RWPE2 (cell line): ENCODE measurements around the gene EGFL7.

Experiments
- ATAC-seq: fragments of 200-7000 bp; cut with Tn5 transposase; 3 replicates; pipeline ENCODE4 v1.9.1; 2021; ENCODE audit warnings: low read depth
- DNase-seq: peaks from one replicate; pipeline ENCODE4 v3.0.0-alpha.2; 2020; ENCODE audit warnings: low spot score
- H3K27ac ChIP-seq: fragments of 450-650 bp; 2 replicates; pipeline ENCODE4 v1.5.1; 2017; ENCODE audit warnings: mild to moderate bottlenecking; ENCODE audit not compliant: poor library complexity, severe bottlenecking
- H3K27me3 ChIP-seq: fragments of 250-450 bp; sonication (Bioruptor Pico); 2 replicates; pipeline ENCODE4 v1.5.1; 2021; ENCODE audit warnings: mild to moderate bottlenecking, moderate library complexity; ENCODE audit not compliant: insufficient read depth, poor library complexity, severe bottlenecking
- H3K36me3 ChIP-seq: fragments of 250-450 bp; sonication (Bioruptor Pico); 2 replicates; pipeline ENCODE4 v1.5.1; 2020; ENCODE audit warnings: low read depth, mild to moderate bottlenecking, moderate library complexity
- H3K4me1 ChIP-seq: fragments of 250-450 bp; sonication (Bioruptor Pico); 2 replicates; pipeline ENCODE4 v1.5.1; 2021; ENCODE audit warnings: mild to moderate bottlenecking, moderate library complexity; ENCODE audit not compliant: insufficient read depth, poor library complexity, severe bottlenecking
- H3K4me3 ChIP-seq: fragments of 250-450 bp; sonication (Bioruptor Pico); 2 replicates; pipeline ENCODE4 v1.5.1; 2021; ENCODE audit warnings: mild to moderate bottlenecking, moderate library complexity; ENCODE audit not compliant: severe bottlenecking
- H3K9me3 ChIP-seq: fragments of 250-450 bp; sonication (Bioruptor Pico); 2 replicates; pipeline ENCODE4 v1.5.1; 2021; ENCODE audit warnings: mild to moderate bottlenecking, moderate library complexity; ENCODE audit not compliant: severe bottlenecking
- TF ChIP-seq, protein P1 (sequence below): fragments of 450-650 bp; IDR thresholded peaks from one replicate; pipeline ENCODE4 v1.5.1; 2017; ENCODE audit warnings: mild to moderate bottlenecking, moderate library complexity; ENCODE audit not compliant: poor library complexity, severe bottlenecking

Gene EGFL7

DNA sequence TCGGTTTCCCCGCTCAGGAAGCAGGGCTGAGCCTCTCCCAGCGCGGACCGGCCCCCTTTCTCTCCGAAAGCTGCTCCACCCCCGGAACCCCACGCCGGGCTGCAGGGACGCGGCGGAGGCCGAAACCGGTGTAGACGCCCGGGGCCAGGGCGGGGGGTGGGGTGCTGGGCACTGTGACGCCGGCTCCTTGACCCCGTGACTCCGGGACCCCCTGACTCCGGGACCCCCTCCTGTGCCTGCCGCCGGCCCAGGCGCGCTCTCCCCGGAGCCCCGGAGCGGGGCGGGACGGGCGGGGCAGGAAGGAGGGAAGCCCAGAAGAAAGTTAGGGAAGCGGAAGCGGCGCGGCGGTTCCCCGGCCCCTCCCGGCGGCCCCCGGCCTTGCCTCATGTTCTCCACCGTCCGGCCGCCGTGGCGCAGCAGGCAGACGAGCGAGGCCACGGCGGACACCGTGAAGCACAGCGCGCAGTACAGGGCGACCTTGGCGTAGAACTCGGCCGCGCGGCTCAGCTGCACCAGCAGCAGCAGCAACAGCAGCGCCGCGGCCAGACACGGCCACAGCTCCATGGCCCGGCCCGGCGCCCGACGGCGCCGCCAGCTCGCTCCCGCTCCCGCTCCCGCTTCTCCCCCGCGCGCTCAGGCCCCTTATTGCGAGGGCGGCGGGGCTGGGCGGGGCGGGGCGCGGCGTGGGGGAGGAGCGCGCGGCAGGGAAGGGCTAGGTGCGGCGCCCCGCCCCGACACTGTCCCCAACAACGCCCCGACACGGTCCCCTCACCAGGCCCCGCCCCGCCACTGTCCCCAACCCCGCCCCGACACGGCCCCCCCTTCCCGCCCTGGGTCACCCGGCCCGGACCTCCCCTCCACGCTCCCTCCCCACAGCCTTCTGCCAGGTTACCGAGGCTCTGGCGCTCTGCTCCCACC is 24.3 kb downstream of the EGFL7 start, which contains the start of gene AGPAT2:
AGPAT2 (minus strand) TSS at position 664 of the 918 bp plus-strand sequence; CDS start at position 564, 100 bp downstream.
- peaks cover 3% of the 10 kb centered on the region for H3K4me1 ChIP-seq
- peak within 1 kb of the TSS; percentile 36 for H3K27ac ChIP-seq
- H3K27me3 ChIP-seq = no peaks in the 10 kb centered on the region
- no peaks in the 10 kb centered on the region for H3K9me3 ChIP-seq
- no peaks in the 10 kb centered on the region for H3K36me3 ChIP-seq
- H3K4me3 ChIP-seq = peak within 1 kb of the TSS; percentile 69
- DNase-seq (no peak), ATAC-seq (peak; percentile 54)
- TF ChIP-seq, protein P1, sequence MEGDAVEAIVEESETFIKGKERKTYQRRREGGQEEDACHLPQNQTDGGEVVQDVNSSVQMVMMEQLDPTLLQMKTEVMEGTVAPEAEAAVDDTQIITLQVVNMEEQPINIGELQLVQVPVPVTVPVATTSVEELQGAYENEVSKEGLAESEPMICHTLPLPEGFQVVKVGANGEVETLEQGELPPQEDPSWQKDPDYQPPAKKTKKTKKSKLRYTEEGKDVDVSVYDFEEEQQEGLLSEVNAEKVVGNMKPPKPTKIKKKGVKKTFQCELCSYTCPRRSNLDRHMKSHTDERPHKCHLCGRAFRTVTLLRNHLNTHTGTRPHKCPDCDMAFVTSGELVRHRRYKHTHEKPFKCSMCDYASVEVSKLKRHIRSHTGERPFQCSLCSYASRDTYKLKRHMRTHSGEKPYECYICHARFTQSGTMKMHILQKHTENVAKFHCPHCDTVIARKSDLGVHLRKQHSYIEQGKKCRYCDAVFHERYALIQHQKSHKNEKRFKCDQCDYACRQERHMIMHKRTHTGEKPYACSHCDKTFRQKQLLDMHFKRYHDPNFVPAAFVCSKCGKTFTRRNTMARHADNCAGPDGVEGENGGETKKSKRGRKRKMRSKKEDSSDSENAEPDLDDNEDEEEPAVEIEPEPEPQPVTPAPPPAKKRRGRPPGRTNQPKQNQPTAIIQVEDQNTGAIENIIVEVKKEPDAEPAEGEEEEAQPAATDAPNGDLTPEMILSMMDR = no peak

- H3K4me1 ChIP-seq = peaks cover 3% of the 10 kb centered on the region
- ATAC-seq (no peak), DNase-seq (no peak)
- H3K4me3 ChIP-seq = no peak overlapping the region
- H3K27me3 ChIP-seq = no peaks in the 10 kb centered on the region
- no peaks in the 10 kb centered on the region for H3K36me3 ChIP-seq
- no peak overlapping the region for H3K27ac ChIP-seq
- H3K9me3 ChIP-seq = no peaks in the 10 kb centered on the region
- TF ChIP-seq, protein P1 = no peak
Observed at GRCh38 chr9:136687721-136688223, 25.1 kb downstream of the EGFL7 start.

- H3K4me1 ChIP-seq = peaks cover 7% of the 10 kb centered on the region
- no peaks in the 10 kb centered on the region for H3K36me3 ChIP-seq
- no peak overlapping the region for H3K4me3 ChIP-seq
- DNase-seq = no peak
- H3K27ac ChIP-seq = no peak overlapping the region
- ATAC-seq = no peak
- H3K27me3 ChIP-seq = no peaks in the 10 kb centered on the region
- no peaks in the 10 kb centered on the region for H3K9me3 ChIP-seq
- TF ChIP-seq, protein P1 = no peak
Observed at GRCh38 chr9:136688274-136689107, 25.8 kb downstream of the EGFL7 start.

GRCh38 chr9:136689108-136689460 is 26.4 kb downstream of the EGFL7 start:
- no peaks in the 10 kb centered on the region for H3K27me3 ChIP-seq
- H3K36me3 ChIP-seq = no peaks in the 10 kb centered on the region
- H3K9me3 ChIP-seq = no peaks in the 10 kb centered on the region
- H3K4me3 ChIP-seq = no peak overlapping the region
- DNase-seq (no peak), ATAC-seq (no peak)
- H3K27ac ChIP-seq = no peak overlapping the region
- peaks cover 13% of the 10 kb centered on the region for H3K4me1 ChIP-seq
- TF ChIP-seq, protein P1 = no peak
